Subcutaneous adipose tissue (tissue), 4 donors: ENCODE data around the gene CEP131. TPM values are rescaled to one million over a fixed set of nuclear protein-coding genes. Genes with fewer than 3 reads are reported as not detected.

Experiments
- CTCF ChIP-seq: fragments of 450-650 bp; IDR thresholded peaks from one replicate; pipeline ENCODE4 v1.5.1; 2016; ENCODE audit warnings: low read depth, mild to moderate bottlenecking, control low read depth, antibody characterized with exemption, moderate library complexity
- total RNA-seq, 4 donors: library from RNA; depleted of rRNA; stranded (reverse); fragments of >200 nt; gene quantifications; one replicate each; pipeline ENCODE4 v1.1.0, GENCODE V29; 2016

The CEP131 gene
- total RNA-seq, 4 donors from 2014 or later: 1.6 to 8.1 (median 5.4) TPM

DNA sequence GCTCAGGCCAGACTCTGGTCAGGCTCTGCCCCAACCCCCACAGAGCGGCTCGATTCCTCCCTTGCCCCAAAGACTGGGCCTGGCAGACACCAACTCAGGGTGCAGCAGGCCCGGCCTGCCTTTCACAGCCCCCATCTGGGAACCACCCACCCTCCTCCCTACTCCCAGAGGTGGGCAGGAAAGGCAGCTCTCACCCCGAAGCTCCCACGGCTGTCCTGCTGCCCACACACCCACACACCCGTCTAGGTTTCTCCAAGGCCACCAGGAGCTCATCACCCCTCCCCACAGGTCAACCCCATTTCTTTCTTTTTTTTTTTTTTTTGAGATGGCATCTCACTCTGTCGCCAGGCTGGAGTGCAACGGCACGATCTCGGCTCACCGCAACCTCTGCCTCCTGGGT lies 3.8 kb downstream of the CEP131 start:
- no peak for TF ChIP-seq CTCF

DNA sequence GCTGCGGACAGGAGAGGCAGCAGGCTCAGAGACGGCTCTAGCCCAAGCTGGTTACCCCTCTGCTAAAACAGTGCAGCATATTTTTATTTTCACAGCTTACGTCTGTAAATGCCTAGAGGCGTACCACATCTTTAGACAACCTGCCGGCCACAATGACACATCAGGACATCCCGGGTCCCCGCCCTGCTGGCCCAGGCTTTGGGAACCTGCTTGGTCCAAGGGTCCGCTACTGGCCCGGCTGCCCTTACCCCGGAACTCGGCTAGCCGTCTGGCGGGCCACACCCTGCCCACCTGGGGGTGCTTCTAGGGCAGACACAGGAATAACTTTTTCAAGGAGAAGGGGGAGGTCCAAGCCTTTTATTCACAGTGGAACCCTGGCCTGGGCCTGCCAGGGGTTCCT lies 4.3 kb downstream of the CEP131 start:
- TF ChIP-seq CTCF: no peak

DNA sequence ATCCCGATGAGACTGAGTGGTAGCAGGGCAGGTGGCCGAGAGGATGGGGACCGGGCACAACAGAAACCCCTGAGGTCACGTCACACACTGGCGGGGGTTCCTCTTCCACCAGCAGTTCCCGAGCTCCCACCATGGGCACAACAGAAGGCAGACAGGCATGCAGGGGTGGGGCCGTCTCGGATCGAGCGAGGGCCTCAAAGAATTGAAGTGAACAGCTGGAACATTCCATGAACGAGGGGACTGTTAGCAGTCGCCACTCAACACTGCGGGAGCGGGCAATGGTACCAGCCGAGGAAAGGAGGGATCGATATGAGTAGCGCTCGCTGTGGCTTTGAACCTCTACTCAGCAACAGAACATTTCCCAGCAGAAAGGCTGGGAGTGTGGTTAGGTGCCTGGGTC lies 5.3 kb downstream of the CEP131 start:
- TF ChIP-seq CTCF: no peak

DNA sequence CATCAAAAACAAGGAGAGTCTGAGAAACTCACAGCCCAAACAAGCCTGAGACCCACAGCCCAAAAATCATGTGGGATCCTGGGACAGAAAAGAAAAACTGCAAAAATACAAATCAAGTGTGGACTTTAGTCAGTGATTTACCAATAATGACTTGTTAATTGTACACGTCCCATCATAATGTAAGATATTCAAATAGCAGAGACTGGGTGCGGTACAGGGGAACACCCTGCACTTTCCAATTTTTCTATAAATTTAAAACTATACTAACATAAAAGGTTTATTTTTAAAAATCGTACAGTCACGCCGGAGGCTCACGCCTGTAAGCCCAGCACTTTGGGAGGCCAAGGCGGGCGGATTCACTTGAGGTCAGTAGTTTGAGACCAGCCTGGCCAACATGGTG lies 8.8 kb downstream of the CEP131 start:
- TF ChIP-seq CTCF: no peak

- TF ChIP-seq CTCF: no peak
Observed at GRCh38 chr17:81212365-81212764, 10.4 kb downstream of the CEP131 start.

DNA sequence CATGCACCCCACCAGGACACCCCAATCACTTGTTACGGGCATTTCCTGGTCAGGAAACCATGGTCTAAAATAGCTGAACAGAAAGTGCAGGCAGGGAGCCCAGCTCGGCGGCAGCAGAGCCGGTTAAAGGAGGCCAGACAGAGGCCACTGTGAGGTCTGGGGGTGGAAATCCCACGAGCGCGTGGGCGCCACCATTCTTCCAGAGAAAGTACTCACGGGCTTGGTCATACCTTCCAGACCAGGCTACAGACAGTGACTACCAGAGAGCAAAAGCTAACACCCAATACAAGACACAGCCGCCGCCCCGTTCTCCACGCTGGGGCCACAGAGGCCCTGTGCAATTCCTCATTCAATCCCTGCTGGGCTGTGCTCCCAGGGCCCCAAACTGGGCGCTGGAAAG lies 11.9 kb downstream of the CEP131 start:
- TF ChIP-seq CTCF: no peak

DNA sequence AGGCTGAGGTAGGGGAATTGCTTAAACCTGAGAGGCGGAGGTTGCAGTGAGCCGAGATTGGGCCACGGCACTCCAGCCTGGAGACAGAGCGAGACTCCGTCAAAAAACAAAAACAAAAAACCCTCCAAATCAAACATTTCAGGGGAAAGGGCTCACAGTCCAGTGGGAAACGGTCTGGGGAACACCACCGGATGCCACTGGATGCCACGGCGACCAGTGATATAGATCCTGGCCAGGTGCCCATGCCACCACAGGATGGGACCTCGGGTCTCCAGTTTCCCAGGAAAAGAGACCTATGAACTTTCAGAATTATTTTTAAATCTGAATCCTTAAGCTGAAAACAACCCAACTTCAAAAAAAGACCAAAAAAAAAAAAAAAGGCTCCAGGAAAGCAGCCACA lies 12.3 kb downstream of the CEP131 start:
- no peak for TF ChIP-seq CTCF

GRCh38 chr17:81209141-81209540 lies 13.6 kb downstream of the CEP131 start:
- no peak for TF ChIP-seq CTCF
